Raji (cell line): ENCODE measurements around the gene PALM2AKAP2.

Experiments
- POLR2A ChIP-seq: IDR thresholded peaks from 2 replicates; pipeline ENCODE4 v1.6.1; 2011; ENCODE audit warnings: low read depth, low read length, control low read depth; ENCODE audit not compliant: insufficient read depth

PALM2AKAP2 gene

GRCh38 chr9:109779711-109780452, at the start of gene PALM2AKAP2:
PALM2AKAP2 (plus strand) TSS chr9:109780198; CDS start chr9:109780489, 291 bp downstream.
- no peak for TF ChIP-seq POLR2A

GRCh38 chr9:109730228-109730627, 49.8 kb upstream of the PALM2AKAP2 start:
- TF ChIP-seq POLR2A = no peak

GRCh38 chr9:109733690-109734089, 46.3 kb upstream of the PALM2AKAP2 start:
- TF ChIP-seq POLR2A = no peak

GRCh38 chr9:109734814-109735213, 45.2 kb upstream of the PALM2AKAP2 start:
- no peak for TF ChIP-seq POLR2A

- no peak for TF ChIP-seq POLR2A
Measured at GRCh38 chr9:109735801-109736200, 44.2 kb upstream of the PALM2AKAP2 start.

- TF ChIP-seq POLR2A = no peak
Measured at GRCh38 chr9:109737295-109737694, 42.7 kb upstream of the PALM2AKAP2 start.

- TF ChIP-seq POLR2A = no peak
Measured at GRCh38 chr9:109739760-109740159, 40.2 kb upstream of the PALM2AKAP2 start.

- TF ChIP-seq POLR2A = no peak
Measured at GRCh38 chr9:109742776-109743348, 37.1 kb upstream of the PALM2AKAP2 start.

GRCh38 chr9:109743696-109744095, 36.3 kb upstream of the PALM2AKAP2 start:
- no peak for TF ChIP-seq POLR2A

GRCh38 chr9:109745335-109746283, 34.4 kb upstream of the PALM2AKAP2 start:
- no peak for TF ChIP-seq POLR2A

- TF ChIP-seq POLR2A = no peak
Measured at GRCh38 chr9:109751253-109751652, 28.7 kb upstream of the PALM2AKAP2 start.

- no peak for TF ChIP-seq POLR2A
Measured at GRCh38 chr9:109753308-109753707, 26.7 kb upstream of the PALM2AKAP2 start.

GRCh38 chr9:109755040-109755439, 25.0 kb upstream of the PALM2AKAP2 start:
- no peak for TF ChIP-seq POLR2A

- TF ChIP-seq POLR2A = no peak
Measured at GRCh38 chr9:109759589-109759988, 20.4 kb upstream of the PALM2AKAP2 start.

GRCh38 chr9:109765278-109765677, 14.7 kb upstream of the PALM2AKAP2 start:
- TF ChIP-seq POLR2A = no peak
